Immature natural killer cell (primary cell): ENCODE measurements around the gene BTBD9. TPM values are rescaled to one million over a fixed set of nuclear protein-coding genes. Genes with fewer than 3 reads are reported as not detected.

Experiments used
- DNase-seq, 3 donors: peaks; one replicate each; pipeline ENCODE4 v3.0.0; 2022; ENCODE audit warnings: mixed read lengths in 1 of 3
- H3K27ac Mint-ChIP-seq, 6 donors: one replicate each; pipeline ENCODE4 v1.8.0; 2020; ENCODE audit warnings: mixed read lengths in 6 of 6, mild to moderate bottlenecking in 5 of 6, inconsistent platforms in 4 of 6, moderate library complexity in 3 of 6
- H3K27me3 Mint-ChIP-seq, 3 donors: one replicate each; pipeline ENCODE4 v1.8.0; 2020 to 2021; ENCODE audit warnings: low read depth in 3 of 3, mild to moderate bottlenecking in 3 of 3, mixed read lengths in 3 of 3, moderate library complexity in 3 of 3, inconsistent platforms in 1 of 3
- H3K36me3 Mint-ChIP-seq, 3 donors: one replicate each; pipeline ENCODE4 v1.8.0; 2020; ENCODE audit warnings: mixed read lengths in 3 of 3, inconsistent platforms in 2 of 3, mild to moderate bottlenecking in 2 of 3
- H3K4me1 Mint-ChIP-seq, 2 donors: one replicate each; pipeline ENCODE4 v1.8.0; 2020; ENCODE audit warnings: inconsistent platforms in 2 of 2, mild to moderate bottlenecking in 2 of 2, mixed read lengths in 2 of 2, moderate library complexity in 1 of 2
- H3K4me3 Mint-ChIP-seq, 5 donors: one replicate each; pipeline ENCODE4 v1.8.0; 2020; ENCODE audit warnings: mild to moderate bottlenecking in 5 of 5, mixed read lengths in 5 of 5, inconsistent platforms in 3 of 5, moderate library complexity in 3 of 5
- H3K9me3 Mint-ChIP-seq, 6 donors: one replicate each; pipeline ENCODE4 v1.8.0; 2020; ENCODE audit warnings: mild to moderate bottlenecking in 6 of 6, mixed read lengths in 6 of 6, inconsistent platforms in 4 of 6, moderate library complexity in 3 of 6
- polyA plus RNA-seq, 3 donors: library from polyadenylated mRNA; unstranded; fragments of 300-500 nt; fragmentation: Illumina TruSeq; gene quantifications; one replicate each; pipeline ENCODE4 v1.2.3, GENCODE V29; 2021

Gene BTBD9
- polyA plus RNA-seq, 3 donors from 2014 or later: 5.3 to 12.3 (median 10.9) TPM

DNA sequence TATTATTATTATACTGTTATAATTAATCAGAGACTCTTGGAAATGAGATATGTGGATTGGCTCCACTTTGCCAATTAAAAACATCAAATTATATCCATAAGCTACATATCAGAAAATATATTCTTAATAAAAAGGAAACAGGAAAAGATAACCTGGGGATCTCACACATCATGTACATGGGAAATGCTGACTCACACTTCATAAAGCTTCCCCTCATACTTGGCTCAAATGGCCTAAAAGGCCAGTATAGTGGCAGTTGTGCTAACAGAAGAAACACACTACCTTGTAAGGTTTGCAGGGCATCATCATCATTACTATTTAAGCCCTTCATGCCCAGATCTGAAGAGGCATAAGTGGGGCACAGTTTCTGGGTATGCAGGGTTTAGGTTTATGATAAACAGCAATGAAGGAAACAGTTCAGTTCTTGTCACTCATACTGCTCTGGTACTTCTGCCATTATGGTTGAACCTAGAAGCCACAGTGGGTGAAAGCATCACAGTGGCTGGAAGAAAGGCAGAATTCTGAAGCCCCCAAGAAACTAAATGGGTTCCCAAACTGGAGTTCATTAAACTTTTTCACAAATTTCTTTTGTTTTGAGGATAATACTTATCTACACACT is 60.6 kb downstream of the BTBD9 start:
- Mint-ChIP-seq H3K27ac (no peak overlapping the region), H3K27me3 (peaks cover 0 to 2% (median 0%) of the 10 kb centered on the region in 3 donors), H3K9me3 (no peaks in the 10 kb centered on the region), H3K4me3 (no peak overlapping the region), H3K4me1 (no peaks in the 10 kb centered on the region), H3K36me3 (peaks cover 12 to 26% (median 13%) of the 10 kb centered on the region in 3 donors)
- DNase-seq: no peak

DNA sequence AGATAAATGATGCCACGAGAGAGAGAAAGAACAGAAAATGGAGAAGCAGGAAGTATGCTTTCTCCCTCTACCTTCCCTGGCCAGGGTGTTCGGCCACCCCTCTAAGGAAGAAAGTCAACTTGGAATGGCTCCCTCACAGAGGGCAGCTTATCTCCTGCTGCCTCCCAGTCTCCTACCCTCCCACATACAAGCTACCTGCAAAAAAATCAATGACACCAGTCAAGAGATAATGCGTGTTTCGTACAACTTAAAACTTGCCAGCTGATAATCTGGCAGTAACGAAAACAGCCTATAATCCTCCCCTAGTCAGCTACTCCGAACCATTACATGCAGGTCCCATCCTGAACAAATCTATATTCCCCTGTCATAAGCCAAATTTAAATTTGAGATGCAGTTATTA is 61.7 kb downstream of the BTBD9 start:
- DNase-seq: no peak
- no peak overlapping the region for H3K27ac Mint-ChIP-seq
- H3K36me3 Mint-ChIP-seq: peaks cover 12 to 26% (median 13%) of the 10 kb centered on the region in 3 donors
- H3K27me3 Mint-ChIP-seq: peaks cover 0 to 1% (median 0%) of the 10 kb centered on the region in 3 donors
- peaks cover 0 to 5% of the 10 kb centered on the region in 2 donors for H3K4me1 Mint-ChIP-seq
- no peak overlapping the region for H3K4me3 Mint-ChIP-seq
- no peaks in the 10 kb centered on the region for H3K9me3 Mint-ChIP-seq

GRCh38 chr6:38577492-38577891 is 62.2 kb downstream of the BTBD9 start:
- Mint-ChIP-seq H3K36me3 (peaks cover 9 to 26% (median 12%) of the 10 kb centered on the region in 3 donors), H3K27me3 (no peaks in the 10 kb centered on the region), H3K4me1 (peaks cover 1 to 6% of the 10 kb centered on the region in 2 donors), H3K27ac (no peak overlapping the region), H3K4me3 (no peak overlapping the region), H3K9me3 (no peaks in the 10 kb centered on the region)
- DNase-seq: no peak

DNA sequence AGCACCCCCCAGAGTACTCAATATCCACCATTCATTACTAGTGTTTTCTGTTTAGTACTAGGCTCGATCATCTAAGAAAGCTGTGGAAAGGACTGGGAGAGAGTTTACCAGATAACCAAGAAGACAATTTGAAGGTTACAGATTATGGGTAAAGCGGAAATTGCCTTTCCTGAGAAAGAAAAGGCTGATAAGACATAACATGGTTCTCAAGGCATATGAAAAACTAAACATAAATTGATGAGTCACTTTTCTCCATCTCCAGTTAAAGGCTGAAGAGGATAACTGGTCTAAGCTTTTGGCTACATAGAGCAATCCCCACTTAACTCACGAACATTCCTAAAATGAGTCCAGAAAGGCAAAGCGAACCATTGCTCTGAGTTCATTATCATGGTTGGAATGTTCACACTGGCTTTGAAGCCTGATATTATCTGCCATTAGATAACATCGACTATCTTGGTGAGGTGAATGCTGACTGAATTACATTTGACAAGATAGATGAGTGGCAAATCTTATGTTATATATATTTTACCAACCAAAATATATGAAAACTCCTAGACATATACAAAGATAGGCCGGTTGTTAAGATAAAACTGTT is 65.8 kb downstream of the BTBD9 start:
- peak overlapping the region; percentile 28 to 84 (median 50) for H3K27ac Mint-ChIP-seq
- H3K9me3 Mint-ChIP-seq: no peaks in the 10 kb centered on the region
- H3K4me3 Mint-ChIP-seq: no peak overlapping the region
- peaks cover 21% of the 10 kb centered on the region in 2 donors for H3K4me1 Mint-ChIP-seq
- no peaks in the 10 kb centered on the region for H3K27me3 Mint-ChIP-seq
- no peak for DNase-seq
- peaks cover 6 to 19% (median 12%) of the 10 kb centered on the region in 3 donors for H3K36me3 Mint-ChIP-seq

DNA sequence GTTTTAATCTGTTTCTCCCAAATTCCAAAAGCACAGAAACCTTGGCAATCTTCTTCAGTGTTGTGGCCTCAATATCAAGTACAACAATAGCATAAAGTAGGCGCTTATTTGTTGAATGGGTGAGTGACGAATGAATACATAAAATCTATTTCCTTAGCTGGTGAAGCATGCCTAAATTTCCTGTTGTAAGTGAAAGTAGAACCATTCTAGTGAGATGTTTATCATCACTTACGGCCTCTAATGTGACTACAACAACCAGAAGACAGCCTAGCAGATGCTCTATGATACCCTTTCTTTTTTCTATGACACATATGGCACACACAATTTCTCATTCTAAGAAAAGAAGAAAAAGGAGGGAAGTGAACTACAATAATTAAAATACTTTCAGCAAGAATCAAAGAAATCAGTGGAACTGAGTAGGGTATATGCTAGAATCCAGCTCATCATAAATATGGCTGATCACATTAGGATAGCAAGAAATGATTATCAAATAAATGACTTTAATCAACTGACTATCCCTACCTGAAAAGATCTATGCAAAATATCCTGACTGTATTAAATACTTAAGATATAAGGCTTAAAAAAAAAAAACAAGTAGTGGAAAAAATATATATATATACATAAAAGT is 67.4 kb downstream of the BTBD9 start:
- Mint-ChIP-seq H3K4me3 (peak overlapping the region; percentile 56 to 77 (median 70)), H3K27ac (peak overlapping the region; percentile 88 to 97 (median 92)), H3K36me3 (peaks cover 3 to 18% (median 4%) of the 10 kb centered on the region in 3 donors), H3K4me1 (peaks cover 21% of the 10 kb centered on the region in 2 donors), H3K27me3 (no peaks in the 10 kb centered on the region), H3K9me3 (no peaks in the 10 kb centered on the region)
- peak; percentile 49 to 60 (median 58) for DNase-seq

GRCh38 chr6:38571721-38572120 is 68.0 kb downstream of the BTBD9 start:
- peaks cover 0 to 13% (median 0%) of the 10 kb centered on the region in 3 donors for H3K36me3 Mint-ChIP-seq
- no peak for DNase-seq
- peak overlapping the region; percentile 56 to 77 (median 70) for H3K4me3 Mint-ChIP-seq
- H3K4me1 Mint-ChIP-seq: peaks cover 21% of the 10 kb centered on the region in 2 donors
- H3K27ac Mint-ChIP-seq: peak overlapping the region; percentile 88 to 97 (median 92)
- no peaks in the 10 kb centered on the region for H3K9me3 Mint-ChIP-seq
- H3K27me3 Mint-ChIP-seq: no peaks in the 10 kb centered on the region

DNA sequence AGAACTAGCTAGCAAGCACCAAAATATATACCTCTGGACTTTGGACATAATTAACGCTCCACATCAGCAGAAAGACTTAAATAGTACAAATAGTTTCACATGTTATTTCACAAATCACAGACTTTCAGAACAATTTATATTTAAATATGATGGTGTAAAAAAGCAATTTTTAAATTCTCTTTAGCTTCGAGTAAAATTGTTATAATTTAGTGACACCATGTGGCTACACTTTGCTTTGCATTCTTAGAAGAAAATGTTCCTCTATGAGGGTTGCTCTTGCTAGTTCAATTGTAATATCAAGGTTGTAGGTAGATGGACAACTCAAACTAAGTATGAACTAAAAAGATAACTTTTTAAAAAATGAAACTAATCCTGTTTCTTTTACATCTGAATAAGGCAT is 69.0 kb downstream of the BTBD9 start:
- Mint-ChIP-seq H3K9me3 (no peaks in the 10 kb centered on the region), H3K27me3 (no peaks in the 10 kb centered on the region), H3K36me3 (peaks cover 0 to 14% (median 0%) of the 10 kb centered on the region in 3 donors), H3K27ac (peak overlapping the region in 4 of 6 donors; percentile 91 to 97 (median 93)), H3K4me1 (peaks cover 21% of the 10 kb centered on the region in 2 donors), H3K4me3 (no peak overlapping the region)
- no peak for DNase-seq

DNA sequence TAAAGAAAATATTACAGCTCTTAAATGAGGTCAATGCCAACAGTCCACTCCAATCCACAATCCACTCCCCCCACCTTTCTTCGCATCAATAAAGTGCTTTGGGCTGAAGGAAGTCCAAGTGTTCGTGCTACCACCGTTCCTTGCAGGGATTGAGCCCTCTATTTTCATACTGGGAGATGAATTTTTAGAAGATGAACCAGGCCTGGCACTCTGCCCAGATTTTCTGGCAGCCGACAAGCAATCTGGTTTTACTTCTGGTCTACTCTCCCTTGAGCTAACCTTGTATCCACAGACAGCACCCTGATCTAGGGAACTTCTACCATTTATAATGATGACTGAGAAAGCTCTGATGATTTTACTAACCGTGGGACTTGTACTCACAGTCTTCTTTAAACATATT is 72.3 kb downstream of the BTBD9 start:
- Mint-ChIP-seq H3K27ac (no peak overlapping the region), H3K36me3 (peaks cover 0 to 12% (median 6%) of the 10 kb centered on the region in 3 donors), H3K4me3 (no peak overlapping the region), H3K4me1 (peaks cover 14 to 19% of the 10 kb centered on the region in 2 donors), H3K9me3 (no peaks in the 10 kb centered on the region), H3K27me3 (no peaks in the 10 kb centered on the region)
- DNase-seq: no peak

- no peaks in the 10 kb centered on the region for H3K9me3 Mint-ChIP-seq
- H3K4me3 Mint-ChIP-seq: no peak overlapping the region
- no peak overlapping the region for H3K27ac Mint-ChIP-seq
- H3K27me3 Mint-ChIP-seq: no peaks in the 10 kb centered on the region
- peaks cover 0 to 12% (median 6%) of the 10 kb centered on the region in 3 donors for H3K36me3 Mint-ChIP-seq
- DNase-seq: no peak
- H3K4me1 Mint-ChIP-seq: peaks cover 5 to 9% of the 10 kb centered on the region in 2 donors
Observed at GRCh38 chr6:38566295-38567030, 73.3 kb downstream of the BTBD9 start.

GRCh38 chr6:38564301-38564700 is 75.4 kb downstream of the BTBD9 start:
- no peaks in the 10 kb centered on the region for H3K4me1 Mint-ChIP-seq
- no peak overlapping the region for H3K4me3 Mint-ChIP-seq
- no peaks in the 10 kb centered on the region for H3K9me3 Mint-ChIP-seq
- H3K27me3 Mint-ChIP-seq: no peaks in the 10 kb centered on the region
- peaks cover 0 to 12% (median 6%) of the 10 kb centered on the region in 3 donors for H3K36me3 Mint-ChIP-seq
- no peak overlapping the region for H3K27ac Mint-ChIP-seq
- DNase-seq: no peak

DNA sequence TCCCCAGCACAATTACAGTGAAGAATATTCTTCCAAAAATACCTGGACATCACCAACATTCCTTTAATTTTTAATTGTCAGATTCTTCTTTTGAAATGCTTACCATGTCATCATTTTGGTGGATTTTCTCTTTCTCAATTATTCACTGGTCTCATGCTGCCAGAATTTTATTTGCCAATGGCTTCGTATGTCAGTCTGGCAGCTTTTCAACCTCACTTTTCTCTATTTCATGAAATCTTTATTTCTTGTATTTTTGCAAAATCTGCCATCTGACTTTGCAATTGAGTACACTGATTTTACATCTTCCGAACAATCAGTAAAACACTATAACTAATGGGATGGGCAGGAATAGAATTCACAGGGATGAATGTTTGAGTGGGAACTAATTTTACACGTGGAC is 84.1 kb downstream of the BTBD9 start:
- H3K27ac Mint-ChIP-seq: no peak overlapping the region
- H3K4me3 Mint-ChIP-seq: no peak overlapping the region
- H3K36me3 Mint-ChIP-seq: peaks cover 0 to 4% (median 0%) of the 10 kb centered on the region in 3 donors
- no peaks in the 10 kb centered on the region for H3K27me3 Mint-ChIP-seq
- H3K9me3 Mint-ChIP-seq: no peaks in the 10 kb centered on the region
- H3K4me1 Mint-ChIP-seq: no peaks in the 10 kb centered on the region
- DNase-seq: no peak

- H3K4me3 Mint-ChIP-seq: no peak overlapping the region
- DNase-seq: no peak
- H3K36me3 Mint-ChIP-seq: peaks cover 0 to 4% (median 0%) of the 10 kb centered on the region in 3 donors
- no peak overlapping the region for H3K27ac Mint-ChIP-seq
- H3K27me3 Mint-ChIP-seq: no peaks in the 10 kb centered on the region
- H3K9me3 Mint-ChIP-seq: no peaks in the 10 kb centered on the region
- H3K4me1 Mint-ChIP-seq: no peaks in the 10 kb centered on the region
Observed at GRCh38 chr6:38554700-38555413, 84.9 kb downstream of the BTBD9 start.

DNA sequence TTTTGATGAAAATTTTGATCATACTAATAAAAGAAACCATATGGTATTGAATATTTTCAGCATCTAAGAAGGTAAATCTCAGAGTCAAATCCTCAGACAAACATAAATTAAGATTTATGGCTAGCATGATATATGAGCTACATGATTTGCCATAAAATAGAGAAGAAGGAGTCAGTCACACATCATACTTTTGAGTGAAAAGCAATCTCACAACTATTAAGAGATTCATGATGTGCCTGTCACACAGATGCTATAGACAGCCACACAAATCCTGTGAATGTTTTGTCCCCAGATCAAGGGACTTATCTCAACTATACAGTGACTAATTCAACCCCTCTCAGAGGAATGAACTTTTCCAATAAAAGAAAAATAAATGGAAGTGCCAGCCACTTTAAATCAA is 85.7 kb downstream of the BTBD9 start:
- DNase-seq: no peak
- Mint-ChIP-seq H3K27me3 (no peaks in the 10 kb centered on the region), H3K9me3 (no peaks in the 10 kb centered on the region), H3K4me1 (no peaks in the 10 kb centered on the region), H3K4me3 (no peak overlapping the region), H3K36me3 (peaks cover 0 to 2% (median 0%) of the 10 kb centered on the region in 3 donors), H3K27ac (no peak overlapping the region)
